Fibroblast of gingiva (primary cell): ENCODE data around the gene HESX1.

Experiments
- DNase-seq: peaks from one replicate; pipeline ENCODE4 v3.0.0-alpha.2; 2011; ENCODE audit warnings: low read depth

HESX1 gene

GRCh38 chr3:57199895-57200297 lies at the start of gene HESX1:
Gene HESX1 (minus strand): TSS chr3:57199978. CDS start chr3:57199918, 60 bp downstream.
- no peak for DNase-seq

- DNase-seq: no peak
Measured at GRCh38 chr3:57244946-57245345, 45.2 kb upstream of the HESX1 start.

- no peak for DNase-seq
Measured at GRCh38 chr3:57234613-57235575, 35.1 kb upstream of the HESX1 start.

- DNase-seq: no peak
Measured at GRCh38 chr3:57233799-57234198, 34.0 kb upstream of the HESX1 start.

GRCh38 chr3:57230006-57230405 lies 30.2 kb upstream of the HESX1 start:
- DNase-seq: no peak

GRCh38 chr3:57227930-57228751 lies 28.4 kb upstream of the HESX1 start:
- DNase-seq: peak; percentile 53

GRCh38 chr3:57227204-57227929 lies 27.6 kb upstream of the HESX1 start, which contains the start of gene APPL1:
Gene APPL1 (plus strand): TSS chr3:57227729. CDS start chr3:57227884, 155 bp downstream.
- DNase-seq: peak; percentile 88

GRCh38 chr3:57226176-57226575 lies 26.4 kb upstream of the HESX1 start:
- DNase-seq: no peak

- DNase-seq: no peak
Measured at GRCh38 chr3:57224856-57225255, 25.1 kb upstream of the HESX1 start.

GRCh38 chr3:57221883-57222282 lies 22.1 kb upstream of the HESX1 start:
- DNase-seq: peak; percentile 44

GRCh38 chr3:57206423-57206822 lies 6.6 kb upstream of the HESX1 start:
- no peak for DNase-seq

GRCh38 chr3:57194641-57195040 lies 5.1 kb downstream of the HESX1 start:
- DNase-seq: no peak

GRCh38 chr3:57192028-57192427 lies 7.8 kb downstream of the HESX1 start:
- DNase-seq: no peak

GRCh38 chr3:57184526-57184925 lies 15.3 kb downstream of the HESX1 start:
- DNase-seq: peak; percentile 53

- DNase-seq: peak; percentile 11
Measured at GRCh38 chr3:57179580-57180410, 20.0 kb downstream of the HESX1 start.

GRCh38 chr3:57176045-57176444 lies 23.7 kb downstream of the HESX1 start:
- DNase-seq: no peak

- DNase-seq: no peak
Measured at GRCh38 chr3:57173687-57174086, 26.1 kb downstream of the HESX1 start.

GRCh38 chr3:57170946-57171345 lies 28.8 kb downstream of the HESX1 start:
- no peak for DNase-seq

GRCh38 chr3:57169872-57170623 lies 29.7 kb downstream of the HESX1 start:
- peak; percentile 45 for DNase-seq

GRCh38 chr3:57169108-57169507 lies 30.7 kb downstream of the HESX1 start:
- DNase-seq: no peak
